GM23338 (cell line): ENCODE results near the gene CDK5R1.

ENCODE experiments used
- CREB1 ChIP-seq: fragments of 250-450 bp; sonication (Bioruptor Pico); IDR thresholded peaks from 2 replicates; pipeline ENCODE4 v1.5.0; 2020; ENCODE audit warnings: low read depth, mild to moderate bottlenecking, moderate library complexity
- EZH2 ChIP-seq: fragments of 200-600 bp; sonication (generic); IDR thresholded peaks from one replicate; pipeline ENCODE4 v1.8.0; 2017; ENCODE audit warnings: antibody characterized with exemption, mild to moderate bottlenecking, low read depth; ENCODE audit not compliant: unreplicated experiment
- EZH2phosphoT487 ChIP-seq: fragments of 200-600 bp; sonication (generic); IDR thresholded peaks from one replicate; pipeline ENCODE4 v1.8.1; 2018; ENCODE audit warnings: antibody characterized with exemption; ENCODE audit not compliant: unreplicated experiment
- JUNB ChIP-seq: IDR thresholded peaks from one replicate; pipeline ENCODE4 v1.6.1; 2016; ENCODE audit warnings: antibody characterized with exemption; ENCODE audit not compliant: unreplicated experiment
- NANOG ChIP-seq: IDR thresholded peaks from 2 replicates; pipeline ENCODE4 v1.6.1; 2016; ENCODE audit warnings: antibody characterized with exemption, borderline replicate concordance
- POLR2AphosphoS5 ChIP-seq: IDR thresholded peaks from 2 replicates; pipeline ENCODE4 v1.6.1; 2016; ENCODE audit warnings: antibody characterized with exemption, low read depth
- STAT1 ChIP-seq: IDR thresholded peaks from one replicate; pipeline ENCODE4 v1.6.1; 2016; ENCODE audit warnings: antibody characterized with exemption; ENCODE audit not compliant: unreplicated experiment
- ZNF114 ChIP-seq: fragments of 250-450 bp; sonication (Bioruptor Pico); IDR thresholded peaks from 2 replicates; pipeline ENCODE4 v1.5.0; 2020; ENCODE audit warnings: mild to moderate bottlenecking, moderate library complexity
- ZNF331 ChIP-seq: fragments of 250-450 bp; sonication (Bioruptor Pico); IDR thresholded peaks from 2 replicates; pipeline ENCODE4 v1.5.0; 2020; ENCODE audit warnings: low read depth, mild to moderate bottlenecking, moderate library complexity
- TF ChIP-seq, protein P1 (sequence below), 2 experiments: fragments of 200-600 bp in 1 of 2; sonication (generic) in 1 of 2; conservative IDR thresholded peaks; 2 replicates each; pipeline versions ENCODE4 v1.5.1 to v1.6.1; 2016 to 2017; ENCODE audit warnings: antibody characterized with exemption in 2 of 2, low read depth in 2 of 2, mild to moderate bottlenecking in 2 of 2, moderate library complexity in 1 of 2
- TF ChIP-seq, protein P2 (sequence below): IDR thresholded peaks from one replicate; pipeline ENCODE4 v1.6.1; 2018; ENCODE audit warnings: antibody characterized with exemption; ENCODE audit not compliant: unreplicated experiment
- TF ChIP-seq, protein P3 (sequence below): IDR thresholded peaks from 2 replicates; pipeline ENCODE4 v1.6.1; 2016; ENCODE audit warnings: antibody characterized with exemption

DNA sequence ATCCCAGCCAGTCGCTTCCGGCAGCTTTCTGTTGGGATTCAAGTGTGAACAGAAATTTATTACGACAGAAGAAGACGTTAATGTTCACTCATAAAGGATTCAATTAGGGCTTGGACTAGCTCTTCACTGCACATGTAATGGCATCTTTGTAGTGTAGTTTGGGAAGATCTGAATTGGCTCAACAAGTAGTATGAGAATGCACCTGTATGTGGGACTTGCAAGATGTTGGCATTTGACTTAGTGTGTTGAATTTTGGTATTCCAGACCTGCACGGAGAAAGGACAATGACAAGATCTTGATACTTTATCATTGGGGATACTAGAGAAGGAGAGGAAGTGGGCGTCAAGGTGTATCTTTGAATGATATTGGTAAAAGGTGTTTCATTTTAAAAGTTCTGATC is 41.3 kb upstream of the CDK5R1 start:
- TF ChIP-seq, protein P1, sequence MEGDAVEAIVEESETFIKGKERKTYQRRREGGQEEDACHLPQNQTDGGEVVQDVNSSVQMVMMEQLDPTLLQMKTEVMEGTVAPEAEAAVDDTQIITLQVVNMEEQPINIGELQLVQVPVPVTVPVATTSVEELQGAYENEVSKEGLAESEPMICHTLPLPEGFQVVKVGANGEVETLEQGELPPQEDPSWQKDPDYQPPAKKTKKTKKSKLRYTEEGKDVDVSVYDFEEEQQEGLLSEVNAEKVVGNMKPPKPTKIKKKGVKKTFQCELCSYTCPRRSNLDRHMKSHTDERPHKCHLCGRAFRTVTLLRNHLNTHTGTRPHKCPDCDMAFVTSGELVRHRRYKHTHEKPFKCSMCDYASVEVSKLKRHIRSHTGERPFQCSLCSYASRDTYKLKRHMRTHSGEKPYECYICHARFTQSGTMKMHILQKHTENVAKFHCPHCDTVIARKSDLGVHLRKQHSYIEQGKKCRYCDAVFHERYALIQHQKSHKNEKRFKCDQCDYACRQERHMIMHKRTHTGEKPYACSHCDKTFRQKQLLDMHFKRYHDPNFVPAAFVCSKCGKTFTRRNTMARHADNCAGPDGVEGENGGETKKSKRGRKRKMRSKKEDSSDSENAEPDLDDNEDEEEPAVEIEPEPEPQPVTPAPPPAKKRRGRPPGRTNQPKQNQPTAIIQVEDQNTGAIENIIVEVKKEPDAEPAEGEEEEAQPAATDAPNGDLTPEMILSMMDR (conservative IDR thresholded peaks at IDR 0.05; ENCODE audit: low read depth in 2 of 2): no peak
- TF ChIP-seq EZH2 (no peak), STAT1 (no peak), POLR2AphosphoS5 (no peak), EZH2phosphoT487 (no peak), JUNB (no peak), ZNF114 (CRISPR knock-in tag) (no peak), ZNF331 (no peak), CREB1 (CRISPR knock-in tag) (no peak), NANOG (no peak)
- TF ChIP-seq, protein P2, sequence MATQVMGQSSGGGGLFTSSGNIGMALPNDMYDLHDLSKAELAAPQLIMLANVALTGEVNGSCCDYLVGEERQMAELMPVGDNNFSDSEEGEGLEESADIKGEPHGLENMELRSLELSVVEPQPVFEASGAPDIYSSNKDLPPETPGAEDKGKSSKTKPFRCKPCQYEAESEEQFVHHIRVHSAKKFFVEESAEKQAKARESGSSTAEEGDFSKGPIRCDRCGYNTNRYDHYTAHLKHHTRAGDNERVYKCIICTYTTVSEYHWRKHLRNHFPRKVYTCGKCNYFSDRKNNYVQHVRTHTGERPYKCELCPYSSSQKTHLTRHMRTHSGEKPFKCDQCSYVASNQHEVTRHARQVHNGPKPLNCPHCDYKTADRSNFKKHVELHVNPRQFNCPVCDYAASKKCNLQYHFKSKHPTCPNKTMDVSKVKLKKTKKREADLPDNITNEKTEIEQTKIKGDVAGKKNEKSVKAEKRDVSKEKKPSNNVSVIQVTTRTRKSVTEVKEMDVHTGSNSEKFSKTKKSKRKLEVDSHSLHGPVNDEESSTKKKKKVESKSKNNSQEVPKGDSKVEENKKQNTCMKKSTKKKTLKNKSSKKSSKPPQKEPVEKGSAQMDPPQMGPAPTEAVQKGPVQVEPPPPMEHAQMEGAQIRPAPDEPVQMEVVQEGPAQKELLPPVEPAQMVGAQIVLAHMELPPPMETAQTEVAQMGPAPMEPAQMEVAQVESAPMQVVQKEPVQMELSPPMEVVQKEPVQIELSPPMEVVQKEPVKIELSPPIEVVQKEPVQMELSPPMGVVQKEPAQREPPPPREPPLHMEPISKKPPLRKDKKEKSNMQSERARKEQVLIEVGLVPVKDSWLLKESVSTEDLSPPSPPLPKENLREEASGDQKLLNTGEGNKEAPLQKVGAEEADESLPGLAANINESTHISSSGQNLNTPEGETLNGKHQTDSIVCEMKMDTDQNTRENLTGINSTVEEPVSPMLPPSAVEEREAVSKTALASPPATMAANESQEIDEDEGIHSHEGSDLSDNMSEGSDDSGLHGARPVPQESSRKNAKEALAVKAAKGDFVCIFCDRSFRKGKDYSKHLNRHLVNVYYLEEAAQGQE: no peak
- TF ChIP-seq, protein P3, sequence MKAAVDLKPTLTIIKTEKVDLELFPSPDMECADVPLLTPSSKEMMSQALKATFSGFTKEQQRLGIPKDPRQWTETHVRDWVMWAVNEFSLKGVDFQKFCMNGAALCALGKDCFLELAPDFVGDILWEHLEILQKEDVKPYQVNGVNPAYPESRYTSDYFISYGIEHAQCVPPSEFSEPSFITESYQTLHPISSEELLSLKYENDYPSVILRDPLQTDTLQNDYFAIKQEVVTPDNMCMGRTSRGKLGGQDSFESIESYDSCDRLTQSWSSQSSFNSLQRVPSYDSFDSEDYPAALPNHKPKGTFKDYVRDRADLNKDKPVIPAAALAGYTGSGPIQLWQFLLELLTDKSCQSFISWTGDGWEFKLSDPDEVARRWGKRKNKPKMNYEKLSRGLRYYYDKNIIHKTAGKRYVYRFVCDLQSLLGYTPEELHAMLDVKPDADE: no peak
